ENCODE measurements around the gene AHSG. TPM values are rescaled to one million over a fixed set of nuclear protein-coding genes. Genes with fewer than 3 reads are reported as not detected.

Gene AHSG
- polyA plus RNA-seq, 1 experiment: not detected

- Histone ChIP-seq H3K27me3 (ENCODE audit: control insufficient read depth, insufficient read depth, low read length) (no peaks in the 10 kb centered on the region; the same call in none of the 2 replicates), H3K4me3 (ENCODE audit: low read depth, low read length) (peak overlapping the region; percentile 19), H3K36me3 (ENCODE audit: control insufficient read depth, insufficient read depth, low read length) (no peaks in the 10 kb centered on the region)
- CTCF ChIA-PET: interaction anchor here (0.6 to 14.1 kb wide), 39 partner anchors 8 to 1588 kb away, joined by 3 to 196 read pairs (median 5); partner anchors contain the start of gene EIF4A2
- TF ChIP-seq CTCF (IDR thresholded peaks at IDR 0.05; ENCODE audit: insufficient read depth, low read depth, low read length): peak; percentile 97
- POLR2A ChIA-PET: interaction anchor here (0.6 kb wide), 1 partner anchor 475 kb away, joined by 3 read pairs; no protein-coding TSS in a partner anchor
- peak; percentile 91 for DNase-seq (ENCODE audit: low read depth)
These were observed 4.4 kb downstream of the AHSG start for GRCh38 chr3:186617036-186617946.

- DNase-seq (ENCODE audit: low read depth): no peak
- H3K27me3 ChIP-seq (ENCODE audit: control insufficient read depth, insufficient read depth, low read length): no peaks in the 10 kb centered on the region; the same call in none of the 2 replicates
- H3K36me3 ChIP-seq (ENCODE audit: control insufficient read depth, insufficient read depth, low read length): no peaks in the 10 kb centered on the region
- H3K4me3 ChIP-seq (ENCODE audit: low read depth, low read length): no peak overlapping the region
- no peak for TF ChIP-seq CTCF (IDR thresholded peaks at IDR 0.05; ENCODE audit: insufficient read depth, low read depth, low read length)
- ChIA-PET CTCF (interaction anchor here (1.3 to 14.1 kb wide), 4 partner anchors 80 to 675 kb away, joined by 3 to 196 read pairs (median 8); no protein-coding TSS in a partner anchor), POLR2A (no interaction called here)
These were observed 5.6 kb downstream of the AHSG start for GRCh38 chr3:186618318-186618938.

GRCh38 chr3:186619787-186620212, 6.9 kb downstream of the AHSG start:
- ChIA-PET CTCF (interaction anchor here (0.5 to 14.1 kb wide), 3 partner anchors 12 to 203 kb away, joined by 3 to 196 read pairs (median 3); no protein-coding TSS in a partner anchor), POLR2A (no interaction called here)
- no peak for DNase-seq (ENCODE audit: low read depth)
- Histone ChIP-seq H3K27me3 (ENCODE audit: control insufficient read depth, insufficient read depth, low read length) (peaks cover 2% of the 10 kb centered on the region), H3K36me3 (ENCODE audit: control insufficient read depth, insufficient read depth, low read length) (no peaks in the 10 kb centered on the region), H3K4me3 (ENCODE audit: low read depth, low read length) (no peak overlapping the region)
- no peak for TF ChIP-seq CTCF (IDR thresholded peaks at IDR 0.05; ENCODE audit: insufficient read depth, low read depth, low read length)

GRCh38 chr3:186620213-186621092, 7.6 kb downstream of the AHSG start:
- POLR2A ChIA-PET: interaction anchor here (0.7 kb wide), 1 partner anchor 545 kb away, joined by 3 read pairs; no protein-coding TSS in a partner anchor

More at GRCh38 chr3:186620213-186621092, 7.6 kb downstream of the AHSG start:
- DNase-seq (ENCODE audit: low read depth): no peak
- CTCF ChIA-PET: interaction anchor here (0.5 to 14.1 kb wide), 2 partner anchors 136 to 202 kb away, joined by 3 to 196 read pairs; no protein-coding TSS in a partner anchor
- Histone ChIP-seq H3K27me3 (ENCODE audit: control insufficient read depth, insufficient read depth, low read length) (peaks cover 2% of the 10 kb centered on the region), H3K36me3 (ENCODE audit: control insufficient read depth, insufficient read depth, low read length) (no peaks in the 10 kb centered on the region), H3K4me3 (ENCODE audit: low read depth, low read length) (no peak overlapping the region)
- TF ChIP-seq CTCF (IDR thresholded peaks at IDR 0.05; ENCODE audit: insufficient read depth, low read depth, low read length): no peak
